Measurements from ENCODE around the gene TPST1.
"Not testable (repeated sequence)": the region's sequence is repeated elsewhere in the genome, so short reads cannot be mapped to it uniquely, and the experiment has no call there.

Gene TPST1

DNA sequence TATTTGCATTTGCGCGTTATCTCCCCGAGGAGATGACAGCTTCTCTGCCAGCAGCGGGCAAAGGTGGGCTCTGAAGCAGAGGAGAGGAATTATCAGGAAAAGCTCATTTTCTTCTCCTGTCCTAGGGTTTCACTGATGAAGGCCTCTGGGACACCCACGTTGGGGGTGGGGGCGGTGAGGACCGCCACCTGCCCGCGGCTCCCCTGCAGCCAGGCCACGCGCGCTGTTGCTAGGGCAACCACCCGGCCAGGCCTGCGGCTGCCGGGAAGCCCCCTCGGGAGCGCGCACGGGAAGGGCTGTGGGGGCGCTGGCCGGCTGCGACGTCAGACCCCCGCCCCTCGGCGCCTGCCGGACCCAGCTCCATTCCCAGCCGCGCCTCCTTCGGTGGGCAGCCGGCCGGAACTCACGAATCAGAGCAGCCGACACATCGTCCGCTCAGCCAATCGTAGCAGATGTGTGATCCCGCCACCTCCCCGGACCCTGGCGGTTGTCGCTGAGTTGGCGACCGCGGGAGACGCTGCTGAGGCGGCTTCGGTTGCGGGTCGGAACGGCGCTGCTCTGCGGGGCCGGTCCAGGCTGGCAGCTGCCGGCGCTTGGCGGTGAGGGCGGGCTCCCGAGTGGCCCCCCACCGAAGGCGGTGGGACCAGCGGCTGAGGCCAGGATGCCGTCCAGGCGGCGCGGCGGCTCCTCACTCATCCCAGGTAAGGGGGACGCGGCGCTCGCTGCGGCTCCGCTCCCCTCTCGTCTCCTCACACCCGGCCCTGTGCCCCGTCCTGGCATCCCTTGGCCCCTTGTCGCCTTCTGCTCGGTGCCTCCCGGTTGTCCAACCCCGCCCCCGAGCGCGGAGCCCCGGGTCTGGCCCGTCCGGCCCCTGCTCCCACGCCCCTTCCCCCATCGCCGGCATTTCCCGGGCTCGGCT is at the start of gene TPST1:
TSS of gene TPST1 (plus strand) at position 513 of the 919 bp plus-strand sequence. CDS start 35,092 bp downstream, outside the sequence.
- DNase-seq (ENCODE audit: low read depth in 3 of 3), result peak; percentile 57 to 83 (median 60)

DNA sequence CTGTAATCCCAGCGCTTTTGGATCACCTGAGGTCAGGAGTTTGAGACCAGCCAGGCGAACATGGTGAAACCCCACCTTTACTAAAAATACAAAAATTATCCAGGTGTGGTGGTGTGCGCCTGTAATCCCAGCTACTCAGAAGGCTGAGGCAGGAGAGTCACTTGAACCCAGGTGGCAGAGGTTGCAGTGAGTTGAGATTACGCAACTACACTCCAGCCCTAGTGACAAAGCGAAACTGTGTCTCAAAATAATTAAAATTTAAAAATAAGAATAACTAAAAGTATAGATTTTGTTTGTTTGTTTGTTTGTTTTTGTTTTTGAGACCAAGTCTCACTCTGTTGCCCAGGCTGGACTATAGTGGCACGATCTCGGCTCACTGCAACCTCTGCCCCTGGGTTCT is 49.1 kb upstream of the TPST1 start:
- DNase-seq (ENCODE audit: low read depth in 3 of 3), result not testable (repeated sequence)

DNA sequence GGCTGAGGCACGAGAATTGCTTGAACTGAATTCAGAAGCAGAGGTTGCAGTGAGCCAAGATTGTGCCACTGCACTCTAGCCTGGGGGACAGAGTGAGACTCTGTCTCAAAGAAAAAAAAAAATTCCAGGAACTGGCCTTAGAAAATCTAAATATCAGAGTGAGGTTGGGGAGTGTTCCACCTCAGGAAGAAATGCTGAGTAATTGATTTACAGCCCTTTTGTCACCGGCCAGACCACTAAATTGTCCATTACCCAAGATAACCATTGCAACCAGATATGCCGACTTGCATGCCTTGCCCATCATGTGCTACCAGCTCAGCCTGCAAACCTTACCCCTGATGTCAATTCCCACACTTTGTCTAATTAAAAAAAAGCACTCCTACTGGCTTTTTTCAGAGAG is 48.1 kb upstream of the TPST1 start:
- DNase-seq (ENCODE audit: low read depth in 3 of 3), result no peak

DNA sequence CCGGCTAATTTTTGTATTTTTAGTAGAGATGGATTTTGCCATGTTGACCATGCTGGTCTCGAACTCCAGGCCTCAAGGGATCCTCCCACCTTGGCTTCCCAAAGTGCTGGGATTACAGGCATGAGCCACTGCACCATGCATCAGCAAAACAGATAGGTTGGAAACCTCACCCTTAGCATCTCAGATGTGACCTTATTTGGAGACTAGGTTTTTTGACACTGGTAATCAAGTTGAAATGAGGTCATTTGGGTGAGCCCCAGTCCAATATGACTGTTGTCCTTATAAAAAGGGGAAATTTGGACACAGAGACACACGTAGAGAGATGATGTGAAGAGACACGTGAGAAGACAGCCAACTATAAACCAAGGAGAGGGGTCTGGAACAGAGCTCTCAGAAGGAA is 42.5 kb upstream of the TPST1 start:
- no peak for DNase-seq (ENCODE audit: low read depth in 3 of 3)

DNA sequence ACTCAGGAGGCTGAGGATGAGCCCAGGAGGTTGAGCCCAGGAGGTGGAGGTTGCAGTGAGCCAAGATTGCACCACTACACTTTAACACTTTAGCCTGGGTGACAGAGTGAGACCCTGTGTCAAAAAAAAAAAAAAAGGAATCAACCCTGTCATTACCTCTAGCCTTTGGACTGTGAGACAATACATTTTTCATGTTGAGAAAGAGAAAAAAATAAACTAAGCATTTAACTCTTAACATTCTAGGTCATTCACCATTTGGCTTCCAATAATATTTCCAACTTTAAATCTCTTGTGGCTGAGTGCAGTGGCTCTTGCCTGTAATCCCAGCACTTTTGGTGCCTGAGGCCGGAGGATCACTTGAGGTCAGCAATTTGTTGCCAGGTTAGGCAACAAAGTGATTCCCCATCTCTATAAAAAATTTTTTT is 41.9 kb upstream of the TPST1 start:
- DNase-seq (ENCODE audit: low read depth in 3 of 3), result no peak

DNA sequence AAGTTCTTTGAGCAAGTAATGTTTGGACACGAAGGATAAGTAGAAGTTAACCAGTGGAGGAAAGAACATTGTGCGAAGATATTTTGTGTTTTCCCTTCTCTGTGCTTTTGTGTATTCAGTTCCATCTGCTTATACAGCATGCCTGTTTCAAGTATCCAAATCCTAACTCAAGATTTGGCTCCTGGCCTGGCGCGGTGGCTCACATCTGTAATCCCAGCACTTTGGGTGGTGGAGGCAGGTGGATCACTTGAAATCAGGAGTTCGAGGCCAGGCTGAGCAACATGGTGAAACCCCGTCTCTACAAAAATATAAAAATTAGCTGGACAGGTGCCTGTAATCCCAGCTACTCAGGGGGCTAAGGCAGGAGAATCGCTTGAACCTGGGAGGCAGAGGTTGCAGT is 40.8 kb upstream of the TPST1 start:
- no peak for DNase-seq (ENCODE audit: low read depth in 3 of 3)

DNA sequence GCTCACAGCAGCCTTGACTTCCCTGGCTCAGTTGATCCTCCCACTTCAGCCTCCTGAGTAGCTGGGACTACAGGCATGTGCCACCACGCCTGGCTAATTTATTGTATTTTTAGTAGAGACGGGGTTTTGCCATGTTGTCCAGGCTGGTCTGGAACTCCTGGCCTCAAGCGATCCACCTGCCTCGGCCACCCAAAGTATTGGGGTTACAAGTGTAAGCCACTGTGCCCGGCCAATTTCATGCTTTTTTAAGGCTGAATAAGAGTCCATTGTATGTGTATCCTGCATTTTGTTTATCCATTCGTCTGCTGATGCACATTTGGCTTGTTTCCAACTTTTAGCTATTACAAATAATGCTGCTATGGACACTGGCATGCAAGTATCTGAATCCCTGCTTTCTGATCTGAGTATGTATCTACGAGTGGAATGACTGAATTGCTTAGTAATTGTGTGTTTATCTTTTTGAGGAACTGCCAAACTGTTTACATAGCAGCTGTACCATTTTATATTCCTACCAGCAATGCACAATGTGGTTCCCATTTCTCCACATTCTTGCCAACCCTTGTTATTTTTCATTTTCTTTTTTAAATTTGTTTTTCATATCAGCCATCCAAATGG is 37.3 kb upstream of the TPST1 start:
- no peak for DNase-seq (ENCODE audit: low read depth in 3 of 3)

DNA sequence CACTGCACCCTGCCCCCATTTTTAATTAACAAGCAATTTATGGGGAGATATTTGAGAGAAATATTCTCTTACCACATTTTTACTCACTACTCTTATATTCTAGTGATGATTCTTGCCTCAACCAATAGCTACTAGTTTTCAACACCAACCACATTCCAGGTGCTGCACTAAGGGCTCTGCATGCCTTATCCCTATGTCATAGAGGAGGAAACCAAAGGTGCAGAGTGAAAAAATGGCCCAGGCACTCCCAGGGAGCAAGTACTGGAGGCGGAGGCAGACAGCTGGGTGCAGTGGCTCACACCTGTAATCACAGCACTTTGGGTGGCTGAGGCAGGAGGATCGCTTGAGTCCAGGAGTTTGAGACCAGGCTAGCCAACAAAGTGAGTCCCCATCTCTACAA is 35.5 kb upstream of the TPST1 start:
- no peak for DNase-seq (ENCODE audit: low read depth in 3 of 3)

DNA sequence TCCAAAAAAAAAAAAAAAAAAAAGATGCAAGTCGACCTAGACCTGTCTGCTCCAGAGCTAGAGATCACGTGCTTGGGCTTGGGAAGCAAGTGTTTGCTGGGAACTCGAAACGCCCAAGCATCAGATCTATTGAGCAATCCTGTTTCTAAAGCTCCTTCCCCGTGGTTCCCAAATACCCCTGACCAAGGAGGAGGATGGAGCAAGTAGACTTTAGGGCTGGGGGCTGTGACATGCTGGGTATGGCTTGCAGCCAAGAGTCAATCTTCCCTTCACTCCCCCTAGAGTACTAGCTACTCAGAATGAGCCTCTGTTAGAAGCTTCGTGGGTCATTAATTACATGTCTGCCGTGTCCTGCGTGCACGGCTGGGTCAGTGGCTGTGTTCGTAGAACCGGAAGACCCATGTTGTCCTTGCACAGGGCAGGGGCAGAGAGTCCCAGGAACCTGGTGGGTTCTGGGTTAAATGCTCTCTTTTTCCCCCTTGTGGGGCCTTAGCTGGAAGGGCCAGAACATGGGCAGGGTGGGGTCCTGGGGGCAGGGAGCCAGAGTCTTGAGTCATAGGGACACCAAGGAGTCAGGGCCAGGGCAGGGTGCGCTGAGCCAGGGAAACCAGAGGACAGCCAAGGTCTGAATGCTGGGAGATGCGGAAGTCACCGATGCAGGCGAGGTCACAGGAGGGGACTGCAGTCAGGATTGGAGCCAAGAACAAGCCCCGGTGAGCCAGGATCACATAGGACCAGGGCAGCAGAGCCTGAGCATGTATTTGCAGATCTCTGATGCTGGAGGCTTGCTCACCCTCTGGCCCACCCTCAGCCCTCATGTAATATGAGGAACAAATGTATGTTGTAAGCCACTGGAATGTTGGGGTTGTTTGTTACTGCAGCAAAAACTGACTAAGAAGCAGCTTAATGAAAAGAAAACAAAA is 34.6 kb upstream of the TPST1 start:
- DNase-seq (ENCODE audit: low read depth in 3 of 3), result no peak

DNA sequence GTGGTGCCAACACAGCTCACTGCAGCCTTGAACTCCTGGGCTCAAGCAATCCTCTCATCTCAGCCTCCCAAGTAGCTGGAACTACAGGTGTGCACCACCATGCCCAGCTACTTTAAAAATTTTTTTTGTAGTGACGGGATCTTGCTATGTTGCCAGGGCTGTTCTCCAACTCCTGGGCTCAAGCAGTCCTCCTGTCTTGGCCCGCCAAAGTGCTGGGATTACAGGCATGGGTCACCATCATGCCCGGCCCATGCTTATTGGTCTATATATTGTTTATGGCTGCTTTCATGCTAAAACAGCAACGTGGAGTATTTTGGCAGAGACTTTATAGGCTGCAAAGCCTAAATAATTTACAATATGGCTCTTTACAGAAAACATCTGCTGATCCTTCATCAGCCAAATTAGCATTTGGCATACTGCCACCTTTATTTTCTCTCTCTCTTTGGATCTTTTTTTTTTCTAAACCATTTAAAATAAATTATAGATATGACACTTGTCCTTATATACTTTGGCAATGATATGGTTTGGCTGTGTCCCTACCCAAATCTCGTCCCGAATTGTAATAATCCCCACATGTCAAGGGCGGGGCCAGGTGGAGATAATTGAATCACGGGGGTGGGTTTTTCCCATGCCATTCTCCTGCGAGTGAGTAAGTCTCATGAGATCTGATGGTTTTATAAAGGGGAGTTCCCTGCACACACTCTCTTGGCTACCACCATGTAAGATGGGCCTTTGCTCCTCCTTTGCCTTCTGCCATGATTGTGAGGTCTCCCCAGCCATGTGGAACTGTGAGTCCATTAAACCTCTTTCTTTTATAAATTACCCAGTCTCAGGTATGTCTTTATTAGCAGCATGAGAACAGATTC is 32.4 kb upstream of the TPST1 start:
- not testable (repeated sequence) for DNase-seq (ENCODE audit: low read depth in 3 of 3)

DNA sequence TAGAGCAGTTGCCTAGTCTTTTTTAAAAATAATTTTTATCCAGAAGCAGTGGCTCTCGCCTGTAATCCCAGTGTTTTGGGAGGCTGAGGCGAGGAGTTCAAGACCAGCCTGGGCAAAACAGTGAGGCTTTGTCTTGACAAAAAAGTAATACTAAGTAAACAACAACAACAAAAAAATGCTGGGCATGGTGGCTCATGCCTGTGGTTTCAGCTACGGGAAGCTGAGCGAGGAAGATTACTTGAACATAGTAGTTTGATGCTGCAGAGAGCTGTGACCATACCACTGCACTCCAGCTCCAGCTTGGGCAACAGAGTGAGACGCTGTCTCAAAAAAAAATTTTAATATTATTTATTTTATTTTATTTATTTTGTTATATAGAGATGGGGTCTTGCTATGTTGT is 31.3 kb upstream of the TPST1 start:
- DNase-seq (ENCODE audit: low read depth in 3 of 3), result no peak

DNA sequence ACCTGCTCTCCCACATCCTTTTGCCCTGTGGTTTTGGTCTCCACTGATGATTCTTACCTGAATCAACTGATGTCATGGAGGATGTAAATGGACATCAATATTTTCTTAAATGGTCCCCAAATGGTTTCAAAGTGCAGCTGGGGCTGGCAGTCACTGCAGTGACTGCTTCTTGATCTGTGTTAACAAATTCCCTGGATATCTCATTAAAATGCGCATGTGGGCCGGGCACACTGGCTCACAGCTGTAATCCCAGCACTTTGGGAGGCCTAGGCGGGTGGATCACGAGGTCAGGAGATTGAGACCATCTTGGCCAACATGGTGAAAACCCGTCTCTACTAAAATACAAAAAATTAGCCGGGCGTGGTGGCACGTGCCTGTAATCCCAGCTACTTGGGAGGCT is 30.1 kb upstream of the TPST1 start:
- DNase-seq (ENCODE audit: low read depth in 3 of 3), result not testable (repeated sequence)

DNA sequence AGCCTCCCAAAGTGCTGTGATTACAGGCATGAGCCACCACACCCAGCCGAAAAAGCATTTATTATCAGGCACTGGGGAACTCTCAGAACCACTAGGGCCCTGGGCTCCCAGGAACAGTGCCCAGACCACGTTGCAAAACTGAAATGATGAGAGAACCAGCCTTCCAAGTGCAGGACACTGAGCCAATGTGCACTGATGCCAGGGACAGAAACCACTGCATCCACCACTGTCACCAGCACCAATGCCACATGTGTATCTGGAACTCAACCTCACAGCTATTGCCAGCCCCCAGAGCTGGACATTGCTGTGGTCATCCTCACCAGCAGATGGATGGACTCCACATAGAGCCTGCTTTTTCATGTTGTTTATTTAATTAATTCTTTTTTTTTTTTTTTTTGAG is 28.2 kb upstream of the TPST1 start:
- no peak for DNase-seq (ENCODE audit: low read depth in 3 of 3)

DNA sequence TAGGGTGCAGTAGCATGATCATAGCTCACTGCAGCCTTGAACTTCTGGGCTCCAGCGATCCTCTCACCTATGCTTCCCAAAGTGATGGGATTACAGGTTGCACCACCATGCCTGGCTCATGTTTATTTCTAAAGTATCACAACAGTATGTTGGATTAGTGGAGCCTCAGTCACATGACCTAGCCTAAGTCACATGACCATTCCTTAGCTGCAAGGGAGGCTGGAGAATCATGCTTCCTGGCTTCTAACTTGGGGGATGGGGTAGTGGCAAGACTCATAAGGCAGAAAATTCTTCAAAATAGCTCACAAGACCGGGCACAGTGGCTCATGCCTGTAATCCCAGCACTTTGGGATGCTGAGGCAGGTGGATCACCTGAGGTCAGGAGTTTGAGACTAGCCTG is 26.9 kb upstream of the TPST1 start:
- DNase-seq (ENCODE audit: low read depth in 3 of 3), result no peak

DNA sequence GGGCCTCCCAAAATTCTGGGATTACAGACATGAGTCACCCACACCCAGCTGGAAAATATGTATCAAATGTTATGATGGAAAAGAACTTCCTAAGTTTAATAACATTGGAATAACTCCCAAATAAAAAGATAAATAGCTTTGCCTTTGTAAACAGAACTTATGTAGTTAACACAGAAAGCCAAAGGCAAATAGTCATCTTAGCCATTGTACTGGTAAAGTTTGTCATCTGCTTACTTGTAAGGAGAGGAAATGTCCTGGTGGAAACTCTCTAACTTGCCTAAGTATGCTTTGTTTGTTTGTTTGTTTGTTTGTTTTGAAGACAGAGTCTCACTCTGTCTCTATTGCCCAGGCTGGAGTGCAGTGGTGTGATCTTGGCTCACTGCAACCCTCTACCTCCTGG is 23.8 kb upstream of the TPST1 start:
- DNase-seq (ENCODE audit: low read depth in 3 of 3), result no peak

DNA sequence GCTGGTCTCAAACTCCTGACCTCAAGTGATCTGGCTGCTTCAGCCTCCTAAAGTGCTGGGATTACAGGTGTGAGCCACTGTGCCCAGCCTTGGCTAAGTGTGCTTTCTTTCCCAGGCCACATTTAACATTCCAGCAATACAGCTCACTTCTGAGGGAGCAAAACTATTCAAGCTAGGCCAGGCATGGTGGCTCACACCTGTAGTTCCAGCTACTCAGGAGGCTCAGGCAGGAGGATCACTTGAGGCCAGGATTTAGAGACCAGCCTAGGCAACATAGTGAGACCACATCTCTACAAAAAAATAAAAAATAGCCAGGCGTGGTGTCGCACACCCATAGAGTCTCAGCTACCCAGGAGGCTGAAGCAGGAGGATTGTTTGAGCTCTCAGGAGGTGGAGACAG is 23.3 kb upstream of the TPST1 start:
- no peak for DNase-seq (ENCODE audit: low read depth in 3 of 3)

DNA sequence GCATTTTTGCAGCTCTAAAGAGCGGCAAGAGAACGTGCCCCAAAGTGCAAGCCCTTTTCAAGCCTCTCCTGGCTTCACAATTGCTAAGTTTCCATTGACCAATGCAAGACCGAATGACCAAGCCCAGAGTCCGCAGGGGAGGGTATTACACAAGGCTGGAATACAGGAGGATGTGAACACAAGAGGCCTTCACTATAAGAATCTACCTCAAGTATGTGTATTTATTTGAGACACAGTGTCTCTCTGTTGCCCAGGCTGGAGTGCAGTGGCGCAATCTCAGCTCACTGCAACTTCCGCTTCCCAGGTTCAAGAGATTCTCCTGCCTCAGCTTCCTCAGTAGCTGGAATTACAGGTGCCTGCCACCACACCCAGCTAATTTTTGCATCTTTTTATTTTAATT is 22.2 kb upstream of the TPST1 start:
- DNase-seq (ENCODE audit: low read depth in 3 of 3), result no peak

DNA sequence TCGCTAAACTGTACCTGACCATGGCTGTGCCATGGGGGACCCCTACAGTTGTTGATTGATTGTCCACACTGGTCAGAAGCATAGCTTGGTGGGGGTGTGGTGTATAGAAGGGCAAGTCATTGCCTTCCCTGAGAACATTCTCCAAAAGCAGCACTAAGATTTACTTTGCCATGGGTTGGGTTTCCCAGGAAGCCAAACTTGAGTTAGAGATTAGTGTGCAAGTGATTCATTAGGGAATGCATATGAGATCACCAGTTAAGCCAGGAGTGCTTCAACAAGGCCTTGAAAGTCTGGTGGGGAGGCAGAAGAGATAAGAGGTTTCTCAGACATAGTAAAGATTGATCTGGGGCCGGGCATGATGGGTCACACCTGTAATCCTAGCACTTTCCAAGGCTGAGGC is 21.4 kb upstream of the TPST1 start:
- no peak for DNase-seq (ENCODE audit: low read depth in 3 of 3)

DNA sequence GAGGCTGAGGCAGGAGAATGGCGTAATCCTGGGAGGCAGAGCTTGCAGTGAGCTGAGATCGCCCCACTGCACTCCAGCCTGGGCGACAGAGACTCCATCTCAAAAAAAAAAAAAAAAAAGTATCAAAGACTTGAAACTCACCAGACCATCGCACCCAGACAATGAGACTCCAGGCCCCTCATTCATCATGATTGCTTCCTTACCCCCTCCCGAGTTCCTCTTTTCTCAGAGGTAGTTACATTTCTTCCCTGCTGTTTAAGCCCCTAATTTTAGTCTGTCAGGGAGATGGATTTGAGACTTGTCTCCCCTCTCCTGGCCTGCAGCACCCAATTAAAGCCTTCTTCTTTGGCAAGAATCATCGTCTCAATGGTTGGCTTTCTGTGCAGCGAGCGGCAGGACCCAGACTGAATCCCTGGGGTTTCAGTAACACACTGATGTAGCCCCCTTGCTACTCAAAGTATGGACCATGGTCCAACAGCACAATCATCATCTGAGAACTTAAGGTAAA is 19.4 kb upstream of the TPST1 start:
- DNase-seq (ENCODE audit: low read depth in 3 of 3), result no peak

DNA sequence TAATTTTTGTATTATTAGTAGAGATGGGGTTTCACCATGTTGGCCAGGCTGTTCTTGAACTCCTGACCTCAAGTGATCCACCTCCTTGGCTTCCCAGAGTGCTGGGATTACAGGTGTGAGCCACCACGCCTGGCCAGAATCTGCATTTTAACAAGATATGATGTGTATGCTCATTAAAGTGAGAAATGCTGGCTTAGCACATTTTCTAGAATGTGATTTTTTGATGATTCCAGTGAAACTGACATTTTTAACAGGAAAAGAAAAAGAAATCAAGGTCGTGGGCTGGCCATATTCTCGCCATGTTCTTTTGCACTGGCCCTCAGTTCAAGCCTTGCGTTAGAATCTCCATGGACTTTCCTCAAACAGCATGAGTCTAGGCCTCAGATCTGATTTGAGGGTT is 18.1 kb upstream of the TPST1 start:
- DNase-seq (ENCODE audit: low read depth in 3 of 3), result no peak

DNA sequence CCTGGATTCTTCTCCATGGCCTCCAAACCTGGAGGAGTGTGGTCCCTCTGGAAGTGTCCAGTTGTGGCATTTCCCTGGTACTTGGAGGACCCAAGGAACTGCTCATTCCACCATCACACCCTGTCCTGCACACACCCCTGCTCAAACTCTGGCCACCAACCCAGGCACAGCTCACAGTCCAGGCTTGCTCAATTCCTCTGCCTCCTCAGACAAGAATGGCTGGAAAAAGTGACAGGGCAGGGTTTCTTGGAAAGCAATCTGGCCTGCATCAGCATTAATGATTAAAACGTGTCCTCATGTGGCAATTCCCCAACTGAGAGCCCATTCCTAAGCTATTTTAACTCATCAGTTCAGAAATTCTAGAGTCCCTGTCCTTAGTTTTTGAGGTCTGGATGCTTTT is 17.2 kb upstream of the TPST1 start:
- DNase-seq (ENCODE audit: low read depth in 3 of 3), result no peak
